Activated naive CD4-positive, alpha-beta T cell treated with anti-CD3 and anti-CD28 coated beads, Interleukin-2, amount 10 ng/mL, durations not matched to agents 7 days and 5 days (primary cell): ENCODE results near the gene ORAI2.
A peak's percentile ranks its signal among the peaks of the same experiment; 100 is the strongest.

ENCODE experiments used
- CTCF ChIA-PET: fragments of 350-600 bp; sonication (Branson Sonifier 250); formaldehyde crosslinking; loops from one replicate; lab custom pipeline; 2021; ENCODE audit warnings: antibody characterized with exemption; lab: Charles Lee
- DNase-seq: peaks from one replicate; pipeline ENCODE4 v3.0.0-alpha.2; 2020
- H3K27ac Mint-ChIP-seq: one replicate; pipeline ENCODE4 v1.8.0; 2021; ENCODE audit warnings: mild to moderate bottlenecking, moderate library complexity, mixed read lengths
- H3K27me3 Mint-ChIP-seq: one replicate; pipeline ENCODE4 v1.8.0; 2021; ENCODE audit warnings: mild to moderate bottlenecking, mixed read lengths
- H3K36me3 Mint-ChIP-seq: one replicate; pipeline ENCODE4 v1.8.0; 2021; ENCODE audit warnings: mixed read lengths
- H3K4me1 Mint-ChIP-seq: one replicate; pipeline ENCODE4 v1.8.0; 2021; ENCODE audit warnings: mixed read lengths
- H3K4me3 Mint-ChIP-seq: one replicate; pipeline ENCODE4 v1.8.0; 2021; ENCODE audit warnings: mild to moderate bottlenecking, moderate library complexity, mixed read lengths
- H3K9me3 Mint-ChIP-seq: one replicate; pipeline ENCODE4 v1.8.0; 2021; ENCODE audit warnings: mixed read lengths

Gene ORAI2

GRCh38 chr7:102456327-102456726 is 23.0 kb downstream of the ORAI2 start:
- Mint-ChIP-seq H3K27me3 (no peaks in the 10 kb centered on the region), H3K4me3 (no peak overlapping the region), H3K27ac (no peak overlapping the region), H3K4me1 (peaks cover 3% of the 10 kb centered on the region), H3K9me3 (no peaks in the 10 kb centered on the region), H3K36me3 (peaks cover 12% of the 10 kb centered on the region)
- DNase-seq, result no peak
- CTCF ChIA-PET, result interaction anchor here (1.6 kb wide), 1 partner anchor 44 kb away, joined by 6 read pairs; no protein-coding TSS in a partner anchor

GRCh38 chr7:102457352-102457924 is 24.1 kb downstream of the ORAI2 start:
- Mint-ChIP-seq H3K27ac (no peak overlapping the region), H3K4me1 (peaks cover 6% of the 10 kb centered on the region), H3K9me3 (no peaks in the 10 kb centered on the region), H3K4me3 (no peak overlapping the region), H3K27me3 (no peaks in the 10 kb centered on the region), H3K36me3 (peaks cover 14% of the 10 kb centered on the region)
- no peak for DNase-seq
- CTCF ChIA-PET, result no interaction called here

GRCh38 chr7:102459221-102459844 is 26.0 kb downstream of the ORAI2 start:
- Mint-ChIP-seq H3K4me3 (no peak overlapping the region), H3K36me3 (peaks cover 16% of the 10 kb centered on the region), H3K27ac (no peak overlapping the region), H3K9me3 (no peaks in the 10 kb centered on the region), H3K4me1 (peaks cover 21% of the 10 kb centered on the region), H3K27me3 (no peaks in the 10 kb centered on the region)
- no peak for DNase-seq
- CTCF ChIA-PET, result no interaction called here

- no peak overlapping the region for H3K27ac Mint-ChIP-seq
- peaks cover 15% of the 10 kb centered on the region for H3K36me3 Mint-ChIP-seq
- CTCF ChIA-PET, result interaction anchor here (1.0 kb wide), 1 partner anchor 10 kb away, joined by 4 read pairs; no protein-coding TSS in a partner anchor
- peaks cover 22% of the 10 kb centered on the region for H3K4me1 Mint-ChIP-seq
- H3K9me3 Mint-ChIP-seq, result no peaks in the 10 kb centered on the region
- no peak overlapping the region for H3K4me3 Mint-ChIP-seq
- no peak for DNase-seq
- H3K27me3 Mint-ChIP-seq, result no peaks in the 10 kb centered on the region
Observed at GRCh38 chr7:102460467-102460866, 27.1 kb downstream of the ORAI2 start.

DNA sequence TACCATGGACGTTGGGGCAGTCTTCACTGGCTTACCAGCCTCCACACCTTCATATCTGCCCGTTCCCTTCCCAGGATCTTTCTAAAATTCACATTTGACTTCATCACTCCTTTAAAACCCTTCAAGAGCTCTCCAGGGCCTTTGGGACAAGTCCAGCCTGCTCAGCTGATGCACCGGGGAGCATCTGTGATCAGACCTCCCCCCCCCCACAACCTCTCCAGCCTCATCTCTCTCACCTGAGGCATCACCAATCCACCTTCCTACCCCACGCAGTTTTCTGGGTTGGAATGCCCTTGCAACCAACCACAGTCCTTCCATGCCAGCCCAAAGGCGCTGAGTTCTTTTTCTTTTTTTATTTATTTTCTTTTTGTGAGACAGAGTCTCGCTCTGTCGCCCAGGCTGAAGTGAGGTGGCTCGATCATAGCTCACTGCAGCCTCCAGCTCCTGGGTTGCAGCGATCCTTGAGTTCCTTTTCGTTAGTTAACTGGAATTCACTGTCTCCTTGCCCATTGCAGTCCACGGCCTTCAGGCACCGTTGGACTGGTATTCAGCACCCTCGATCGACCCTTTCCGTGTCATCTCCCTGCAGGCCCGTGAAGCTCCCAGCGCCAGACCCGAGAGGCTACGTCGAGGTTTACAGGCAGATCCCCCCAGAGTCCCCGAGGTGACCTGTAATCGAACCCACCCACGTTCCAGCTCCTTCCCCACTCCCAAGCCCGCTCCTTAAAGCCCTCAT is 30.6 kb downstream of the ORAI2 start:
- no peaks in the 10 kb centered on the region for H3K9me3 Mint-ChIP-seq
- H3K4me3 Mint-ChIP-seq, result peak overlapping the region; percentile 95
- DNase-seq, result peak; percentile 31
- CTCF ChIA-PET, result interaction anchor here (1.0 kb wide), 1 partner anchor 60 kb away, joined by 4 read pairs; no protein-coding TSS in a partner anchor
- peaks cover 9% of the 10 kb centered on the region for H3K36me3 Mint-ChIP-seq
- H3K4me1 Mint-ChIP-seq, result peaks cover 35% of the 10 kb centered on the region
- H3K27me3 Mint-ChIP-seq, result no peaks in the 10 kb centered on the region
- peak overlapping the region; percentile 47 for H3K27ac Mint-ChIP-seq

DNA sequence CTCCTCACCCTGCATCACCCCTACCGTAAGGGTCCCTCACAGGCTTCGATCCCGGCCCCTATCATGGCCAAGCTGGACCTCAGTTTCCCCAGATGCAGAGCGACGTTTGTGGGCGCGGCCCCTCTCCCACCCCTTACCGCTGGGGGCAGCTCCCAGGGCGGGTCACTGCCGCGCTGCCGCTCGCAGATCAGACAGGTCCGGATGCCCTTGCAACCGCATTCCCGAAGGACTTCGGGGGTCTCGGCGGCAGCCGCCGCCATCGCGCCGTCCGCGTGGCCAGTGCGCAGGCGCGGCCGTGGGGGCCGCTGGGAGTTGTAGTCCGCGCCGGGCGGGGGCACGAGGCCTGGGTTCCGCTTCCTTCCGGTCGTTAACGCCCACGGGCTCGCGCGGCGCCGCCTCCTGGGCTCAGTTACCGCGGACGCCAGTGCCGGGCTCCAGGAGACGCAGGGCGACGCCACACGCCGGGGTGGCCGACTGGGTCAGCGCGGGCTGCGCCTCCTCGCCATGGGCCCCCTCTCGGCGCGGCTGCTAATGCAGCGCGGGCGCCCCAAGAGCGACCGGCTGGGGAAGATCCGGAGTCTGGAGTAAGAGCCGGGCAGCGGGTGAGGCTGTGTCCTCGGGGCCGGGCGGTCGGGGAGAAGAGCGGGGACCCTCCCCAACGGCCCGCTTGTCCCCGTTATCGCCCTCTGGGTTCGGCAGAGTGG is 31.4 kb downstream of the ORAI2 start, which contains the start of the genes ALKBH4 and LRWD1:
ALKBH4 (minus strand) TSS at position 287 of the 704 bp plus-strand sequence; CDS start at position 260, 27 bp downstream.
LRWD1 (plus strand) TSS at position 408 of the 704 bp plus-strand sequence; CDS start at position 505, 97 bp downstream.
- CTCF ChIA-PET, result interaction anchor here (1.0 to 4.0 kb wide), 5 partner anchors 49 to 61 kb away, joined by 4 to 28 read pairs (median 11); no protein-coding TSS in a partner anchor
- peak; percentile 95 for DNase-seq
- H3K4me3 Mint-ChIP-seq, result peak within 1 kb of the TSS; percentile 95
- H3K4me1 Mint-ChIP-seq, result peaks cover 35% of the 10 kb centered on the region
- peaks cover 6% of the 10 kb centered on the region for H3K36me3 Mint-ChIP-seq
- no peaks in the 10 kb centered on the region for H3K27me3 Mint-ChIP-seq
- H3K9me3 Mint-ChIP-seq, result no peaks in the 10 kb centered on the region
- peak within 1 kb of the TSS; percentile 47 for H3K27ac Mint-ChIP-seq

- Mint-ChIP-seq H3K27ac (peak overlapping the region; percentile 33), H3K4me1 (peaks cover 32% of the 10 kb centered on the region), H3K9me3 (no peaks in the 10 kb centered on the region), H3K27me3 (no peaks in the 10 kb centered on the region), H3K4me3 (peak overlapping the region; percentile 95), H3K36me3 (peaks cover 6% of the 10 kb centered on the region)
- CTCF ChIA-PET, result interaction anchor here (1.4 to 4.0 kb wide), 6 partner anchors 14 to 61 kb away, joined by 4 to 28 read pairs (median 10); no protein-coding TSS in a partner anchor
- DNase-seq, result no peak
Observed at GRCh38 chr7:102466097-102466496, 32.7 kb downstream of the ORAI2 start.

GRCh38 chr7:102467581-102468477 is 34.5 kb downstream of the ORAI2 start:
- CTCF ChIA-PET, result interaction anchor here (0.7 to 4.0 kb wide), 11 partner anchors 15 to 1093 kb away, joined by 3 to 28 read pairs (median 4); partner anchors contain the start of gene PRKRIP1
- Mint-ChIP-seq H3K9me3 (no peaks in the 10 kb centered on the region), H3K27ac (no peak overlapping the region), H3K36me3 (peaks cover 1% of the 10 kb centered on the region), H3K4me1 (peaks cover 26% of the 10 kb centered on the region), H3K4me3 (no peak overlapping the region), H3K27me3 (no peaks in the 10 kb centered on the region)
- DNase-seq, result no peak

DNA sequence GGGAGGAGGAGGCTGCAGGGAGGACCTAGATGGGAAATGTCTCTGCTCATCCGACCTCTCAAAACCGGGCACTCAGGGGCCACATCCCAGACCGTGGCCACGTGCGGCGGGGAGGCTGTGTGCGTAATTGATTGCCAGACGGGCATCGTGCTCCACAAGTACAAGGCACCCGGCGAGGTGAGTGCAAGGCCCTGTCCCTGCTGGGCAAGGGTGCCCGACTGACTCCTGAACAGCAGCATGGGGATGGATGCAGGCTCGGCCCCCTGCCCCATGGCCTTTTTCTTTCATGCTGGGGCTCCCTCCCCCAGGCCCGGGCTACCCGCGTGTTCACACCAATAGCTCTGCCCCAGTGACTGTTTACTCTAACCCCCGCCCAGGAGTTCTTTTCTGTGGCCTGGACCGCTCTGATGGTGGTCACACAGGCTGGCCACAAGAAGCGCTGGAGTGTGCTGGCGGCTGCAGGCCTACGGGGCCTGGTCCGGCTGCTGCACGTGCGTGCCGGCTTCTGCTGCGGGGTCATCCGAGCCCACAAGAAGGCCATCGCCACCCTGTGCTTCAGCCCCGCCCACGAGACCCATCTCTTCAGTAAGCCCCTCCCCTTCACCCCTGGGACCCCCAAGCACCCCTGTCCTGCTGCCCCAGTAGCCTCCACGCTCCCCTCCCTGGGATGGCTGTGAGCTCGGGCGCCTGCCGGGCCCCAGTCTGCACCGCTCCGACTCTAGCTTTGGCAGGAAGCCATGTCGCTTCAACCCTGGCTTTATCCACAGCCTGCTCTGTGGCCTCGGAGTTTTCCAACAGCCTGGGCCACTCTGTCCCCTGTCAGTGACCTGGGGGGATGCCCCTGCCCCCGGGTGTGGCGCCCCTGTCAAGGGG is 35.3 kb downstream of the ORAI2 start:
- Mint-ChIP-seq H3K4me3 (no peak overlapping the region), H3K9me3 (no peaks in the 10 kb centered on the region), H3K27me3 (no peaks in the 10 kb centered on the region), H3K36me3 (peaks cover 1% of the 10 kb centered on the region), H3K4me1 (peaks cover 21% of the 10 kb centered on the region), H3K27ac (no peak overlapping the region)
- no peak for DNase-seq
- CTCF ChIA-PET, result interaction anchor here (0.7 to 4.0 kb wide), 2 partner anchors 56 to 64 kb away, joined by 3 to 28 read pairs; no protein-coding TSS in a partner anchor

DNA sequence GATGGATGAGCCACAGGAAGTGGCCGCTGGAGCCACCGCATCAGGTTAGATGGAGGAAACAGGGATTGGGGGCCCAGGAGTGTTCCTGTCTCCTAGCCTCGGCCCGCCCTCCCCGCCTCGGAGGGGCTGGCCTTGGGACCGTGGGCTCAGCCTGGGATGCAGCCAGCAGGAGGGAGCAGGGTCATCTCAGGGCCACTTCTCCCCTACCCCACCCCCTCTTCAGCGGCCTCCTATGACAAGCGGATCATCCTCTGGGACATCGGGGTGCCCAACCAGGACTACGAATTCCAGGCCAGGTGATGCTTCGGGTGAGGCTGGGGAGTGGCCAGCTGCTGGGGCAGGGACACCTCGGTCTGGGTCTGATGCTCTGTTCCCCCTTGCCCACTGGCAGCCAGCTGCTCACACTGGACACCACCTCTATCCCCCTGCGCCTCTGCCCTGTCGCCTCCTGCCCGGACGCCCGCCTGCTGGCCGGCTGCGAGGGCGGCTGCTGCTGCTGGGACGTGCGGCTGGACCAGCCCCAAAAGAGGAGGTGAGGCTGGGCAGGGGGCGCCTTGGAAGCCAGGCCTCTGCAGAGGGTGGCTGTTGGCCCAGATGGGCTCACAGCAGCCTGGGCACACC is 36.1 kb downstream of the ORAI2 start:
- DNase-seq, result peak; percentile 17
- CTCF ChIA-PET, result interaction anchor here (1.2 kb wide), 1 partner anchor 57 kb away, joined by 4 read pairs; no protein-coding TSS in a partner anchor
- no peaks in the 10 kb centered on the region for H3K27me3 Mint-ChIP-seq
- H3K9me3 Mint-ChIP-seq, result no peaks in the 10 kb centered on the region
- H3K4me1 Mint-ChIP-seq, result peaks cover 14% of the 10 kb centered on the region
- peaks cover 1% of the 10 kb centered on the region for H3K36me3 Mint-ChIP-seq
- H3K4me3 Mint-ChIP-seq, result no peak overlapping the region
- no peak overlapping the region for H3K27ac Mint-ChIP-seq

- H3K4me3 Mint-ChIP-seq, result no peak overlapping the region
- no peak overlapping the region for H3K27ac Mint-ChIP-seq
- no peaks in the 10 kb centered on the region for H3K9me3 Mint-ChIP-seq
- no peaks in the 10 kb centered on the region for H3K27me3 Mint-ChIP-seq
- H3K4me1 Mint-ChIP-seq, result peaks cover 14% of the 10 kb centered on the region
- H3K36me3 Mint-ChIP-seq, result peaks cover 1% of the 10 kb centered on the region
- CTCF ChIA-PET, result interaction anchor here (1.2 to 1.4 kb wide), 2 partner anchors 58 to 63 kb away, joined by 4 read pairs; no protein-coding TSS in a partner anchor
- DNase-seq, result no peak
Observed at GRCh38 chr7:102469972-102470825, 36.8 kb downstream of the ORAI2 start.
